ENCODE data around the gene PCYT2. TPM values are rescaled to one million over a fixed set of nuclear protein-coding genes. Genes with fewer than 3 reads are reported as not detected.

Gene PCYT2
- total RNA-seq, 1 donor from 2014 or later, result 33.2 TPM

DNA sequence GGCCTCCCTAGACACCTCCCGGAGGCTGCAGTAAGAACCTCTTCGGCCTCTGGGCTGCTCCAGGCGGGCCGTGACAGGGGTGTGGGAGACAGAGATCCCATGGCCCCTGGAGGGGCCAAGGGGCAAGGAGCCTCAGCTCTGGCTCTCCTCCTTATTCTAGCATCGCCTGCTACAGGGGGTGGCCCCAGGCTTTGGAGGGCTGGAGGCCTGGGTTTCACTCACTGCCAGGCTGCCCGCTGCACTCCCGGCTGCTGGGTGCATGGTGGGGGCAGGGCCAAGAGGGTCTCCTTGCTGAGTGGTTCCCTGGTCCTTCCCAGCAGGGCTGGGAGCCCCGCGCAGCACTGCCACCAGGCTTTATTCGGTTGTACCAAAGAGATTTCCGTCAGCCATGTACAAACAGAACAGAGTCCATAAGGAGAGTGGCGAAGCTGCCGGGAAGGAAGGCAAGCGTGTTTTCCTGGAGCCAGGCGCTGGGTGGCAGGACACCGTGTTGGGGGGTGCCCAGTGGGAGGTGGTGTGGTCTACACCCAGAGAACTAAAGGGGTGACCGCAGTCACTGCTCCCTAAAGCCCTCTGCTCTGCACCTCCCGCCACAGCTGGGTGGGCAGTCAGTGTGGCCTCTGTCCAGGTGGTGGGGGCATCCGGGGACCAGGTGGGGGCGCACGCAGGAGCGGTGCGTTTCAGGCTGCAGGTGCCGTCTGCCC lies 7.2 kb downstream of the PCYT2 start:
- H3K27ac Mint-ChIP-seq (ENCODE audit: unreplicated experiment), result no peak overlapping the region
- TF ChIP-seq, protein P1, sequence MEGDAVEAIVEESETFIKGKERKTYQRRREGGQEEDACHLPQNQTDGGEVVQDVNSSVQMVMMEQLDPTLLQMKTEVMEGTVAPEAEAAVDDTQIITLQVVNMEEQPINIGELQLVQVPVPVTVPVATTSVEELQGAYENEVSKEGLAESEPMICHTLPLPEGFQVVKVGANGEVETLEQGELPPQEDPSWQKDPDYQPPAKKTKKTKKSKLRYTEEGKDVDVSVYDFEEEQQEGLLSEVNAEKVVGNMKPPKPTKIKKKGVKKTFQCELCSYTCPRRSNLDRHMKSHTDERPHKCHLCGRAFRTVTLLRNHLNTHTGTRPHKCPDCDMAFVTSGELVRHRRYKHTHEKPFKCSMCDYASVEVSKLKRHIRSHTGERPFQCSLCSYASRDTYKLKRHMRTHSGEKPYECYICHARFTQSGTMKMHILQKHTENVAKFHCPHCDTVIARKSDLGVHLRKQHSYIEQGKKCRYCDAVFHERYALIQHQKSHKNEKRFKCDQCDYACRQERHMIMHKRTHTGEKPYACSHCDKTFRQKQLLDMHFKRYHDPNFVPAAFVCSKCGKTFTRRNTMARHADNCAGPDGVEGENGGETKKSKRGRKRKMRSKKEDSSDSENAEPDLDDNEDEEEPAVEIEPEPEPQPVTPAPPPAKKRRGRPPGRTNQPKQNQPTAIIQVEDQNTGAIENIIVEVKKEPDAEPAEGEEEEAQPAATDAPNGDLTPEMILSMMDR (IDR thresholded peaks at IDR 0.05), result no peak
- peaks cover 17% of the 10 kb centered on the region for H3K4me1 Mint-ChIP-seq (ENCODE audit: unreplicated experiment)
- H3K27me3 Mint-ChIP-seq (ENCODE audit: unreplicated experiment), result no peaks in the 10 kb centered on the region
- peaks cover 10% of the 10 kb centered on the region for H3K36me3 Mint-ChIP-seq (ENCODE audit: unreplicated experiment)
- no peak overlapping the region for H3K4me3 Mint-ChIP-seq (ENCODE audit: unreplicated experiment)
- DNase-seq (ENCODE audit: extremely low spot score, unreplicated experiment), result no peak
- H3K9me3 Mint-ChIP-seq (ENCODE audit: unreplicated experiment), result no peaks in the 10 kb centered on the region

DNA sequence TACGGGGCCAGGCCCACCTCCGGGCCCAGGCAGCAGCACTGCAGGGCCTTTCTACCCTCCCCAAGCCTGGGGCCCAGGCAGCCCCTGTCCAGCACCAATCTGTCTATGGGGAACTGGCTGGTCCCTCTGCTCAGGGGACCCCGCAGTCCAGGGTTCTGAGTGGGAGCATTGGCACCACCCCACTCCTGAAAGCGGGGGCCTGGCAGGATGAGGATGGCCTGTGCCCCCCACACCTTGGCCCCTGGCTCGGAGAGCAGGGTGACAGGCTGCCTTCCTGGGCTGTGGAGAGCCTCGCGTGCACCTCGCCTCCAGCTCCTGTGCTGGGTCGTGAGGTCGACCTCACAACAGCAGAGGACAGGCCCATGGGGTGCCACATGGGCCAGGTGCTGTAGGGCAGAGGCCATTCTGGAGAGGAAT lies 7.8 kb downstream of the PCYT2 start:
- no peak overlapping the region for H3K4me3 Mint-ChIP-seq (ENCODE audit: unreplicated experiment)
- H3K9me3 Mint-ChIP-seq (ENCODE audit: unreplicated experiment), result no peaks in the 10 kb centered on the region
- TF ChIP-seq, protein P1 (IDR thresholded peaks at IDR 0.05), result no peak
- H3K27me3 Mint-ChIP-seq (ENCODE audit: unreplicated experiment), result no peaks in the 10 kb centered on the region
- H3K4me1 Mint-ChIP-seq (ENCODE audit: unreplicated experiment), result peaks cover 24% of the 10 kb centered on the region
- peaks cover 9% of the 10 kb centered on the region for H3K36me3 Mint-ChIP-seq (ENCODE audit: unreplicated experiment)
- H3K27ac Mint-ChIP-seq (ENCODE audit: unreplicated experiment), result no peak overlapping the region
- no peak for DNase-seq (ENCODE audit: extremely low spot score, unreplicated experiment)

DNA sequence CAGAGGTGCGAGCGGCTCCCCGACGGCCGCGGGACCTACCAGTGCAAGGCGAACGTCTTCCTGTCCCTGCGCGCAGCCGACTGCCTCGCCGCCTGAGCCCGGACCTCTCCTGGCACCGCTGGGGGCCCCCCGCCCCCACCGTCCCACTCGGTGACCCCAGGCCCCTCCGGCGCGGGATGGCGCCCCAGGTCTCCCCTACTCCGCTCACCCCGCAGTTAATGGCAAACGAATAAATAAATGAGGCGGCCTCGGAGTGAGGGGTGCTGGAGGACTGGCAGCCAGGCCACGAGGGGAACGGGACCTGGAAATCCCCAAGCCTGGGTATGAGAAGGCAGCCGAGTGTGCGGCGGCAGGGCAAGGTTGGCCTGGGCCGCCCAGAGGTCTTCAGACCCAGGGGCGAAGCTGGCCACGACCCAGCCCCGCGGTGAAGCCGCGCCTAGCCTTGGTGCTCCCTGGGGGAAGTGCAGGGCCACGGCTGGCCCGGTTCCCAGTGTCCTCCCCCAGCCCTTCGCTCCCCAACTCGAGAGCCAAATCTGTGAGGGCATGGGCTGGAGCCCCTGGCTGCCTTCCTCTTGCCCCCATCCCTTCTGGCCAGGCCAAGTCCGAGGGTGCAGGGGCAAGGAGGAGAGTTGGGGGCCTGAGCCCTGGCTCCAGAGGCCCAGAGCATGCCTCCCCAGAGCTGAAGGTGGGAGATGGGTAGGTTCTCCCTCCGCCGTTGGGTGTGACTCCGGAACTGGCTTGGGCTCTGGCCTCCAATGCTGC lies 8.4 kb downstream of the PCYT2 start:
- DNase-seq (ENCODE audit: extremely low spot score, unreplicated experiment), result no peak
- Mint-ChIP-seq H3K36me3 (ENCODE audit: unreplicated experiment) (peaks cover 10% of the 10 kb centered on the region), H3K4me3 (ENCODE audit: unreplicated experiment) (no peak overlapping the region), H3K27me3 (ENCODE audit: unreplicated experiment) (no peaks in the 10 kb centered on the region), H3K27ac (ENCODE audit: unreplicated experiment) (no peak overlapping the region), H3K4me1 (ENCODE audit: unreplicated experiment) (peaks cover 29% of the 10 kb centered on the region), H3K9me3 (ENCODE audit: unreplicated experiment) (no peaks in the 10 kb centered on the region)
- TF ChIP-seq, protein P1 (IDR thresholded peaks at IDR 0.05), result no peak

DNA sequence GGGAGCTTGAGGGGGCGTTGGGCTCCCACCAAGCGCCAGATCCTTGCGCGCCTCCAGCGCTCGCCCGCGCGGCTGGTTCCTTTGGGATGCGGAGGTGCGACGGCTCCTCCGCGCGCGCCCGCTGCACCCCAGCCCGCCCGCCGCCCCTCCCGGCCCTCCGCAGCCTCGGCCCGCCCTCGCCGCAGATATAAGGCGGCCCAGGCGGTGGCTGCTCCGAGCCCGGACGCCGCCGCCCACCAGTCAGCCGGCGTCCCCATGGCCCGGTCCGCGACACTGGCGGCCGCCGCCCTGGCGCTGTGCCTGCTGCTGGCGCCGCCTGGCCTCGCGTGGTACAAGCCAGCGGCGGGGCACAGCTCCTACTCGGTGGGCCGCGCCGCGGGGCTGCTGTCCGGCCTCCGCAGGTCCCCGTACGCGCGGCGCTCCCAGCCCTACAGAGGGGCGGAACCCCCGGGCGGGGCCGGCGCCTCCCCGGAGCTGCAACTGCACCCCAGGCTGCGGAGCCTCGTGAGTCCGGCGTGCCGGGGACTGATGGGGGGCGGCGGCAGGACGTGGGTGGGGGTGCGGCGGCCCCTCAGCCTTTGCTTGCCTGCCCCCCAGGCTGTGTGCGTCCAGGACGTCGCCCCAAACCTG lies 9.1 kb downstream of the PCYT2 start, which contains the start of gene NPB:
Gene NPB, plus strand, starts transcription at position 216 of the 630 bp plus-strand sequence. Its CDS starts 40 bp downstream, at position 256.
- Mint-ChIP-seq H3K4me3 (ENCODE audit: unreplicated experiment) (no peak within 1 kb of the TSS), H3K27me3 (ENCODE audit: unreplicated experiment) (no peaks in the 10 kb centered on the region), H3K36me3 (ENCODE audit: unreplicated experiment) (peaks cover 10% of the 10 kb centered on the region), H3K27ac (ENCODE audit: unreplicated experiment) (no peak within 1 kb of the TSS), H3K9me3 (ENCODE audit: unreplicated experiment) (no peaks in the 10 kb centered on the region), H3K4me1 (ENCODE audit: unreplicated experiment) (peaks cover 34% of the 10 kb centered on the region)
- DNase-seq (ENCODE audit: extremely low spot score, unreplicated experiment), result no peak
- TF ChIP-seq, protein P1 (IDR thresholded peaks at IDR 0.05), result no peak

Data from osteocyte (in vitro differentiated cells).